H1 (cell line): ENCODE results near the gene LIFR. TPM values are rescaled to one million over a fixed set of nuclear protein-coding genes. Genes with fewer than 3 reads are reported as not detected.

Experiments used
- ATF2 ChIP-seq: IDR thresholded peaks from 2 replicates; pipeline ENCODE4 v1.6.1; 2012; ENCODE audit warnings: low read length, inconsistent platforms
- SP1 ChIP-seq: IDR thresholded peaks from 2 replicates; pipeline ENCODE4 v1.6.1; 2011; ENCODE audit warnings: low read depth, low read length
- TEAD4 ChIP-seq: IDR thresholded peaks from 2 replicates; pipeline ENCODE4 v1.6.1; 2012; ENCODE audit warnings: low read depth, low read length, inconsistent platforms, mixed read lengths
- polyA plus RNA-seq, 7 experiments: library from polyadenylated mRNA; depleted of rRNA in 3 of 7; stranded (reverse) in 5 of 7; unstranded in 2 of 7; fragments of >200 nt in 5 of 7; fragments of 200-250 nt in 2 of 7; gene quantifications; 1 replicate in 5 of 7; 2 replicates in 1 of 7; 4 replicates in 1 of 7; pipeline versions ENCODE4 v1.2.1 to v1.2.3, GENCODE V29; 2011 to 2013; ENCODE audit warnings: missing spikeins in 2 of 7, mixed read lengths in 2 of 7
- total RNA-seq: library from RNA; stranded (reverse); fragmentation: NEBNext Ultra II Directional; extraction: Animal tissue kit (Norgen Biotek cat#: 25700); gene quantifications from 2 replicates; pipeline ENCODE4 v1.2.1, GENCODE V29; 2021

The LIFR gene
- total and polyA plus RNA-seq, 2 of the 8 experiments (the other 6 are each of a cell fraction or from before 2014, with no cell fraction given): 2.0 to 18.9 TPM

GRCh38 chr5:38506302-38506701 lies 50.1 kb downstream of the LIFR start (continued):
- no peak for TF ChIP-seq ATF2
- TF ChIP-seq TEAD4: no peak
- TF ChIP-seq SP1: no peak
